HPDE6-E6E7 (cell line): ENCODE measurements around the gene MAP2K2.

Source experiments
- DNase-seq: peaks from one replicate; pipeline ENCODE4 v3.0.0; 2011; ENCODE audit warnings: missing footprints; ENCODE audit errors: extremely low spot score

The MAP2K2 gene

DNA sequence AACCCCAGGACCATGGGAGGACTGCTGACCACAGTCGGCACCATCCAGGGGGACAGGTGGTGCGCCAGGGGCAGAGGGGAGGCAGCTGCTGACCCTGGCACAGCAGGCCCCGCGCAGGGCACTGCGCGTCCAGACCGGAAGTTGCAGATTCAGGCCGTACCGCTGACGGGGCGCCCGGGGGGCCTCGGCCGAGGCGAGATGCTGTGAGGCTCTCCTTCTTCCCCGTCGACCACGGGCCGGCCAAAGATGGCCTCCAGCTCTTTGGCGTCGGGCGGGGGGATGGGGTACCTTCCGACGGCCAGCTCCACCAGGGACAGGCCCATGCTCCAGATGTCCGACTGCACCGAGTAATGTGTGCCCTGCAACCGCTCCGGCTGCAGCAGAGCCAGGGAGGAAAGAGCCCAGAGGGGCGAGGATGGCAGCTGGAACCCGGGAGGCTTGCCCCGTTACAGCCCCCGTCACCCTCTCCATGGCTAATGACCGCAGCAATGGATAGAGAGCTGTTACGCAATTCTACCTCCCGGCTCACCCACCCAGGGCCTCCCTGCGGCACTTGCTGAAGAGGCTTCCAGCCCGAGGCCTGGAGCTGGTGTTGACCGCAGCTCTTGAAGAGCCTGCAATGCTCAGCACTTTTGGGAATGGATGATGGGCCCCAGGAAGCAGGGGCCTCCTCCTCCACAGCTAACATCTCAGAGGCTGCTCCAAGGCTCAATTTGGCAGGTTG is 24.7 kb downstream of the MAP2K2 start:
- no peak for DNase-seq

GRCh38 chr19:4098493-4098892 is 25.4 kb downstream of the MAP2K2 start:
- no peak for DNase-seq

GRCh38 chr19:4097501-4097900 is 26.4 kb downstream of the MAP2K2 start:
- DNase-seq, result no peak

DNA sequence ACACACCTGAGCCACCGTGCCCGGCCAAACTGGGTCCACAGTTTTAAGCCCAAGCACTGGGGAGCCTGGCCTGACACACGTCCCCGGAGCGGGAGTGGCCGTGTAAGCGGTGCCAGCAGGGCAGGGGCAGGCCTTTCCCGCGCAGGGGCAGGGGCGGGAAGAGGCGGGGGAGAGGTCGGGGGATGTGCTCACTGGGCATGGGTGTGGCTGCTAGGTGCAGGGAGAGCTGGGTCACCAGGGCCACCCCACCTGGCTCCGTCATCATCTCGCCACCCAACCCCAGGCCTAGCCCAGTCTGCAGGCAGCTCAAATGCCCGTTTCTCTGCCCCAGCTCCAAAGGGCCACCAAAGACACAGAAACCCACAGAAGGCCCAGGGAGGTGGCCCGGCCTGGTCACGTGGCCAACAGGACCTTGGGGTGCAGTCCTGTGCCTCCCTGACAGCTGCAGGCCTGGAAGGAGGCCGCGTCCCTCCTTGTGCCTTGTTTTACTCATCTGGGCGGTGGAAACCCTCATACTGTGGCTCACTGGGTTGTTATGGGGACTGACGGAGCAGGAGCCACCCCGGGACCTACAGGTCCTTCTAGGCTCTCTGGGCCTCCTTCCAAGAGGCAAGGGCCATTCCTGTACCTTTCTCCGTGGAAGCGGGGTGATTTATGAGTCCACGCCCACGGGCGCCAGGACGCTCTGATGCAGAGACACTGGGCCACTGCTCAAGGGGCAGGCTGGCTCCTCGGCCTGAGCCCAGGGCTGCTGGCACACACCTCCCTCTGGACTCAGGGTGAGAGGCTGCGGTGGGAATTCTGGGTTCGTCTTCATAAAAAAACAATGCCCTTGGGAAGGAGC is 27.7 kb downstream of the MAP2K2 start:
- DNase-seq, result no peak

DNA sequence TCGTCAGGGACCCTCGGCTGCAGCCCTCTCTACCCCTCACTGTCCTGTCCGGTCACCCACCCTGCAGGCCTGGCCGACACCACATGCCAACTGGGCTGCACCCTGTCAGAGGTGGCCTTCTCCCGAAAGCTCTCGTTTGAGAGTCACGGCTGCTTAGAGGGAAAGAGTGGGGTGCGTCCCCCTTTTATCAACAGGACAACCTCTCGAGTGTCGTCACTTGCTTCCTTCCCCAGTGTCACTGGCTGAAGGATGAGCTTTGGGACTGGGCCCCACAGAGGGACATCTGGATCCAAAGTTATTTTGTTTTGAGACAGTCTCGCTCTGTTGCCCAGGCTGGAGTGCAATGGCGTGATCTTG is 28.5 kb downstream of the MAP2K2 start:
- DNase-seq, result no peak

DNA sequence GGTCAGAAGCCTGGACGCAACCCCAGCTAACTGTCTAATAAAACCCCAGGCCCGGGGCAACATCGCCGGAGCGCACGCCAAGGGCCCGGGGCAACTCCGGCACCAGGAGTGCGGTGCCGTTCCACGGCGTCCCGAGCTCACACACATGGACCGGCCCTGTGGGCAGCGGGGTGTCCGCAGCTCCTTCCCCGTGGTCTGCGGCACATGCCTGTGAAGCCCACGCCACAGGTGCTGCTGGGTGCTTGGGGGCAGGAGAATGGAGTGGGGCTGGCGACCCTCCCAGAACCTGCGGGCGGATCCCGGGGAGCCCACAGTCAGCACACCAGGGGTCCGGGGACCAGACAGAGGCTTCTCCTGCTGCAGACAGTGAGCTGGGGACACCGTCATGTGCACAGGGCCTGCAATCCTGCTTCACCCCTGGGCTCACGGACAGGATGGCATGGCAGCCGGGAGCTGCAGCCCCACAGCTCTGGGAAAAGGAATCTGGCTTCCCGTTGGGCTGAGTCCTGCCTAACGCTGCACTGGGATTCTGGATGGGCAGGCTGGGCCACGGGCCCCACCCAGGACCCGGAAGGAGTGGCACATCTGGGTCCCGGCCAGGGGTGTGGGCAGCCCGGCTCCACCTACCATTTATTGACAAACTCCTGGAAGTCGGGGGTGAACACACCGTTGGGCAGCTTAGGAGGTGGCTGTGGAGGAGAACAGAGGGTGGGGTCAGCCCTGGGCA is 29.0 kb downstream of the MAP2K2 start:
- no peak for DNase-seq

DNA sequence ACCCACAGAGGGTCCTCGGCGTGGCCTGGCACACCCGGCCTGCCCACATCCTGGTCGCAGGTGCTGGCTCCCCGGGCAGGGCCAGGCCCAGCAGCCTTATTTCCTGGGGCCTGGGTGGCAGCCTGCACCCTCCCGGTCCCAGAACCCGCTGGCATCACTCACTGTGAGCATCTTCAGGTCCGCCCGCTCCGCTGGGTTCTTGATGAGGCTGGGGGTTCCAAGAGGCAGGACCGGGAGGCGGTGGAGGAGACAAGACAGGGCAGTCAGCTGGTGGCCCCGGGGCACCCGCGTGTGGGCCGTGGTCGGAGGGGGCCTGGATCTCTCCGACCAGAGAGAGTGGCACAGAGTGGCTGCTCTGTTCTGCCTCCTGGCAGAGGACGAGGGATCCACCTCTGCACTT is 29.6 kb downstream of the MAP2K2 start:
- no peak for DNase-seq

- no peak for DNase-seq
These were observed 30.2 kb downstream of the MAP2K2 start for GRCh38 chr19:4093643-4094175.

- no peak for DNase-seq
These were observed 33.3 kb downstream of the MAP2K2 start for GRCh38 chr19:4090356-4091220.

DNA sequence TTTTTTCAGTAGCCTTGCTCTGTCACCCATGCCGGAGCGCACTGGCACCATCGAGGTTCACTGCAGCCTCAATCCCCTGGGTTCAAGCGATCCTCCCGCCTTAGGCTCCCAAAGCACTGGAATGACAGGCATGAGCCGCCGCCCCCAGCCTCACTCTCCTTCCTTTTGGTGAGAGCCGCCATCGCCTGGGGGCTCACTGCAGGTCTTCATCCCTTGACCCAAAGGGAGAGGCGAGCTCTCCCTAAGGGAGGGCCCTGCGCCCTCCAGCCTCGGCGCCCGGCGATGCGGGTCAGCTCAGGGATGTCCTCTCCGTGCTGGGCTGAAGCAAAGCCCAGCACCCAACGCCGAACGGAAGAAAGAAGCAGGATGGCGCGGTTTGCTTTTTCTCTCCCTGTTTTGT is 34.0 kb downstream of the MAP2K2 start:
- no peak for DNase-seq

- DNase-seq, result no peak
These were observed 34.5 kb downstream of the MAP2K2 start for GRCh38 chr19:4089400-4089908.

GRCh38 chr19:4088975-4089374 is 34.9 kb downstream of the MAP2K2 start:
- DNase-seq, result no peak

DNA sequence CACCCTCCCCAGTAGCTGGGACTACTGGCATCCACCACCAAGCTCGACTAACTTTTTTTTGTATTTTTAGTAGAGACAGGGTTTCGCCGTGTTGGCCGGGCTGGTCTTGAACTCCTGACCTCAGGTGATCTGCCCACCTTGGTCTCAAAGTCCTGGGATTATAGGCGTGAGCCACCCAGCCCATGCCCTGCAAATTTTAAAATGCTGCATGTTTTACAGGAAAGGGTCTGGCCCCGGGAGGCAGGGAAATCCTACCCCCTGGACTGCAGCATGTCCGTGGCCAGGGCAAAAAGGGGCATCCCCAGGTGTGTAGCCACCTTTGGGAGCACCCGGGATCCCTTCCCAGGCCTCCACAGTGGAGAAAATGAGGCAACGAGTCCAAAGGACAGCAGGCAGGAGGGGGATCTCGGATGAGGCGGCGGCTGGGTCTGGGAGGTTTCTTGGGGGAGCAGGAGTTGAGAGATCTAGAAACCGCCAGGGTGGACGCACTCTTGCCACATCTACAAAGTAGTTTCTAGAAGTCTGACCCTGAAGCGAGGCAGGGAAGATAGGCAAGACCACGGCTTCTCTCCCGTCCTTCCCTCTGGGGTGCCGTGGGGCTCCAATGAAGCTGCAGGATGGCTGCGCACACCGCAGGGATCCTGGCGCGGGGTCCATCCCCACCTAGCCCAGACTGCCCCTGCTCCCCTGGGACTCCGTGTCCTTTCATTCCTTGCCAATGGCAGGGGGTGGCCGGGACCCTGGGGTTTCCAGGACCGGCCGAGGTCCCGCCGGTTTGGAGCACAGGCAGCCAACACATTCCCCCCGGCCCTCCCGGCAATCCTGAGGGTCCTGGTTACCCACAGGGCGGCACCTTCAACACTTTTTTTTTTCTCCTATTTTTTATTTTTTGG is 35.9 kb downstream of the MAP2K2 start:
- DNase-seq, result no peak

DNA sequence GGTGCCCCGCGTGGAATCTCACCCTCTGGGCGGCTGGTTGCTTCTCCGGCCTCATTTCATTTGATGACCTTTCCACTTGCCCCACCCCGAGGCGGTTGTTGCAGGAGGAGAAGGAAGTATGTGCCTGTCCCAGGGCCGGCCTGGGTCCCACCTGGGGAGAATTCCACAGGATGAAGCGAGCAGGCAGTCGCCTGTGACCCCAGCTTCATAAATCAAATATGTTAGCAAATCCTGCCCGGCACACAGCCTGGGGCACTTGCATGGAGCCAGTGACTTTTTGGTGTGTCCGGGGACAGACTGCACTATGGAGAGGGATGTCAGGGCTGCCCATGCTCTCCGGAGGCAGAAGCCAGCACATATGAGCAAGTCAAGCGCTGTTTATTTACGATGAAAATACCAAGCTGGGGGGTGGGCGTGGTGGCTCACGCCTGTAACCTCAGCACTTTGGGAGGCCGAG is 37.5 kb downstream of the MAP2K2 start:
- DNase-seq, result no peak

DNA sequence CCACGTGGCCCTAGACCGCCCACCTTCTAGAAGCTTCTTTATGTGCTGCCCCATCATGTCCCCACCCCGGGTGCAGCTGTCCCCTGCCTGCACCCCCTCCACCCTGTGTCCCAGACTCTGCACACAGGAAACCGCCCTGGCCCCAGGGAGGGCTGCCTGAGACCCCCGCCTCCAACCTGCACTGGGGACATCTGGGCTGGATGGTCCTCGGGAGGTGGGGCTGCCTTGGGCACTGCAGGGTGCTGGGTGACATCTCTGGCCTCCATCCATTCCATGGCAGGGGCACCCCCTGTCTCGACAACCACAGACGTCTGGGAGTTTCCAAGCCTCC is 39.4 kb downstream of the MAP2K2 start:
- DNase-seq, result no peak

DNA sequence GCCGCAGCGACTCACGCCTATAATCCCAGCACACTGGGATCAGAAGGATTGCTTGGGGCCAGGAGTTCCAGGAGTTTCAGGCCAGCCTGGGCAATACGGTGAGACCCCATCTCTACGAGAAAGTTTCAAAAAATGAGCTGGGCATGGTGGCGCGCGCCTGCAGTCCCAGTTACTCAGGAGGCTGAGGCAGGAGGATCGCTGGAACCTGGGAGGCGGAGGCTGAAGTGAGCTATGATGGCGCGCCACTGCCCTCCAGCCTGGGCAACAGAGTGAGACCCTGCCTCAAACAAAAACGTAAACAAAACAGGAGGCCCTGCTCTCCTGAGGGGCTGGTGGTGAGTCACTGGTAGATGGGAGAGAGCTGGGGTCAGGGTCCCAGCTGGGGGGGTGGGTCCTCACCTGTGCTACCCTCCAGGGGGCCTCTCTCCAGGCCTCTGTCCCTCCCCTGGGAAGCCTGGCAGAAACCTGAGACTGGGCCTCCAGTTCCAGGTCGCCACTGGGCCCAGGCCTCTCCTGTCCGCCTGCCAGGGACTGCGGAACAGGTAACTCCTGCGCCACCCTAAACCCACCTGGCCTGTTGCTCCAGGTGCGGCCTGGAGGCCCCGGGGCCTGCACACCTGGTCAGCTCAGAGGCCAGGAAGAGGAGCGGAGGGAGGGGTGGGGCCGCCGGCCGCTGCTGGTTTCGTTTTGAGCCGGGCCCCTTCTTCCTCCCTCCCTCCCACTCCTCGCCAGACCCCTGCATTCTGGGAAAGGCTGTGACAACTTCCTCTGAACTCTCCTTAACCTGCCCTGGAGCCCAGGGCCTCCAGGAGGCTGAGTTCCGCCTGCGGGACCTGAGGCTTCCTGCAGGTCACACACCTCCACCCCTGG is 40.0 kb downstream of the MAP2K2 start:
- no peak for DNase-seq

GRCh38 chr19:4082172-4082571 is 41.8 kb downstream of the MAP2K2 start:
- DNase-seq, result no peak

DNA sequence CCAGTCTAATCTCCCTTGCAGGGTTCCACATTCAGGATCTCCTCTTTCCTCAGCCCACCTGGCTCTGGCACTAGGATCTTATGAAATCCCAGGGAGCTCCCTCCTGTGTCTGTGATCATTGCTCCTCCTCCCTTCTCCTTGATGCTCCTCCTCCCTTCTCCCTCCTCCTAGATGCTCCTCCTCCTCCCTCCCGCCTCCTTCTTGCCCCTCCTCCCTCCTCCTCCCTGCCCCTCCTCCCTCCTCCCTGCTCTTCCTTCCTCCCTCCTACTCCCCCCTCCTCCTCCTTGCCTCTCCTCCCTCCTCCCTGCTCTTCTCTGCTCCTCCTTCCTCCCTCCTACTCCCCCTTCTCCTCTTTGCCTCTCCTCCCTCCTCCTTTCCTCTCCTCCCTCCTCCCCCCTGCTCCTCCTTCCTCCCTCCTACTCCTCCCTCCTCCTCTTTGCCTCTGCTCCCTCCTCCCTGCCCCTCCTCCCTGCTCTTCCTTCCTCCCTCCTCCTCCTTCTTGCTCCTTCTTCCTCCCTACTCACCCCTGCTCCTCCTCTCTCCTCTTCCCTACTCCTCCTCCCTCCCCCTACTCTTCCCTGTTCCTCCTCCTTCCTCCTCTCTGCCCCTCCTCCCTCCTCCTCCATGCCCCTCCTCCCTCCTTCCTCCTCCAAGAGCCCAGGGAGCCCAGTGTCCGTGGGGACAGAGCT is 42.3 kb downstream of the MAP2K2 start:
- DNase-seq, result no peak

- DNase-seq, result no peak
These were observed 43.4 kb downstream of the MAP2K2 start for GRCh38 chr19:4080473-4080872.
